ENCODE results near the gene TAS1R3.

DNA sequence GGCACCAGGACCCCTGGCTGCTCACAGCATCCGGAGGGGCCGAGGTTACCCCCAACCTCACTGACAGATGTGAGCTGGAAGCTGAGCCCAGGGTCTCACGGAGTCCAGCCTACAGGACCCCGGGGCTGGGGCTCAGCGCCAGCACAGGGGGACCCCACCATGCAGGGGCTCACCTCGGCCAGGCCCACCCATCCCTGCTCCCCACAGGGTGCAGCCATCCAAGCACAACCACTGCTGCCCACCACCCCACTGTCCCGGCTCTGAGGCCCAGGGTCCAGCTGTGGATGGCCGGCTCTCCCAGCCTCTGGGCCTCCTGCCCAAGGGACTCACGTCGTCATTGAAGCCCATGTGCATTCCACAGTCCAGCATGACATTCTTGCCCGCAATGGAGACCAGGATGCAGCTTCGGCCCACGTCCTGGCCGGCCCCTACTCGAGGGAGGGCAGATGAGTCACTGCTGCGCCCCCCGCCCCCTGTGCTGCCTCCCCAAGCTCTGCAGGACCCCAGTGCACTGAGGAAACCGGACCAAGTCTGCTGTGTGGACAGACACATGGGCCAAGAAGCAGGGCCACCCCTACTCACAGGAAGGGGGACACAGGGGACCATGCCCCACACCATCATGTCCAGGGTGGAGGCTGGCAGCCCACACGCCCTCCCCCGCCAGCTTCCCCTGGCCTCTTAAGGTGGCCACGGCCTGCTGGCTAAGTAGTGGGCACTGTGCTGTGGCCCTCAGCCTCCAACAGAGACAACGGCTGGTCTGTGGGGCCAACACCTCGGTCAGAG lies 10.2 kb upstream of the TAS1R3 start:
- TF ChIP-seq, protein P1, sequence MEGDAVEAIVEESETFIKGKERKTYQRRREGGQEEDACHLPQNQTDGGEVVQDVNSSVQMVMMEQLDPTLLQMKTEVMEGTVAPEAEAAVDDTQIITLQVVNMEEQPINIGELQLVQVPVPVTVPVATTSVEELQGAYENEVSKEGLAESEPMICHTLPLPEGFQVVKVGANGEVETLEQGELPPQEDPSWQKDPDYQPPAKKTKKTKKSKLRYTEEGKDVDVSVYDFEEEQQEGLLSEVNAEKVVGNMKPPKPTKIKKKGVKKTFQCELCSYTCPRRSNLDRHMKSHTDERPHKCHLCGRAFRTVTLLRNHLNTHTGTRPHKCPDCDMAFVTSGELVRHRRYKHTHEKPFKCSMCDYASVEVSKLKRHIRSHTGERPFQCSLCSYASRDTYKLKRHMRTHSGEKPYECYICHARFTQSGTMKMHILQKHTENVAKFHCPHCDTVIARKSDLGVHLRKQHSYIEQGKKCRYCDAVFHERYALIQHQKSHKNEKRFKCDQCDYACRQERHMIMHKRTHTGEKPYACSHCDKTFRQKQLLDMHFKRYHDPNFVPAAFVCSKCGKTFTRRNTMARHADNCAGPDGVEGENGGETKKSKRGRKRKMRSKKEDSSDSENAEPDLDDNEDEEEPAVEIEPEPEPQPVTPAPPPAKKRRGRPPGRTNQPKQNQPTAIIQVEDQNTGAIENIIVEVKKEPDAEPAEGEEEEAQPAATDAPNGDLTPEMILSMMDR (IDR thresholded peaks at IDR 0.05; ENCODE audit: insufficient read depth, low read length), result no peak
- TF ChIP-seq POLR2AphosphoS5 (IDR thresholded peaks at IDR 0.05; ENCODE audit: low read depth), result no peak
- TF ChIP-seq, protein P2, sequence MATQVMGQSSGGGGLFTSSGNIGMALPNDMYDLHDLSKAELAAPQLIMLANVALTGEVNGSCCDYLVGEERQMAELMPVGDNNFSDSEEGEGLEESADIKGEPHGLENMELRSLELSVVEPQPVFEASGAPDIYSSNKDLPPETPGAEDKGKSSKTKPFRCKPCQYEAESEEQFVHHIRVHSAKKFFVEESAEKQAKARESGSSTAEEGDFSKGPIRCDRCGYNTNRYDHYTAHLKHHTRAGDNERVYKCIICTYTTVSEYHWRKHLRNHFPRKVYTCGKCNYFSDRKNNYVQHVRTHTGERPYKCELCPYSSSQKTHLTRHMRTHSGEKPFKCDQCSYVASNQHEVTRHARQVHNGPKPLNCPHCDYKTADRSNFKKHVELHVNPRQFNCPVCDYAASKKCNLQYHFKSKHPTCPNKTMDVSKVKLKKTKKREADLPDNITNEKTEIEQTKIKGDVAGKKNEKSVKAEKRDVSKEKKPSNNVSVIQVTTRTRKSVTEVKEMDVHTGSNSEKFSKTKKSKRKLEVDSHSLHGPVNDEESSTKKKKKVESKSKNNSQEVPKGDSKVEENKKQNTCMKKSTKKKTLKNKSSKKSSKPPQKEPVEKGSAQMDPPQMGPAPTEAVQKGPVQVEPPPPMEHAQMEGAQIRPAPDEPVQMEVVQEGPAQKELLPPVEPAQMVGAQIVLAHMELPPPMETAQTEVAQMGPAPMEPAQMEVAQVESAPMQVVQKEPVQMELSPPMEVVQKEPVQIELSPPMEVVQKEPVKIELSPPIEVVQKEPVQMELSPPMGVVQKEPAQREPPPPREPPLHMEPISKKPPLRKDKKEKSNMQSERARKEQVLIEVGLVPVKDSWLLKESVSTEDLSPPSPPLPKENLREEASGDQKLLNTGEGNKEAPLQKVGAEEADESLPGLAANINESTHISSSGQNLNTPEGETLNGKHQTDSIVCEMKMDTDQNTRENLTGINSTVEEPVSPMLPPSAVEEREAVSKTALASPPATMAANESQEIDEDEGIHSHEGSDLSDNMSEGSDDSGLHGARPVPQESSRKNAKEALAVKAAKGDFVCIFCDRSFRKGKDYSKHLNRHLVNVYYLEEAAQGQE (IDR thresholded peaks at IDR 0.05; ENCODE audit: insufficient replicate concordance, low read depth), result no peak
- no peak for TF ChIP-seq GABPA (IDR thresholded peaks at IDR 0.05; ENCODE audit: low read depth)
- TF ChIP-seq SPI1 (IDR thresholded peaks at IDR 0.05; ENCODE audit: borderline replicate concordance, low read depth), result no peak

All from HL-60 (cell line).